Measurements from ENCODE around the gene DNAJB13. TPM values are rescaled to one million over a fixed set of nuclear protein-coding genes. Genes with fewer than 3 reads are reported as not detected.
A peak's percentile ranks its signal among the peaks of the same experiment; 100 is the strongest.

DNAJB13 gene
- total RNA-seq, 2 experiments from 2014 or later: not detected

DNA sequence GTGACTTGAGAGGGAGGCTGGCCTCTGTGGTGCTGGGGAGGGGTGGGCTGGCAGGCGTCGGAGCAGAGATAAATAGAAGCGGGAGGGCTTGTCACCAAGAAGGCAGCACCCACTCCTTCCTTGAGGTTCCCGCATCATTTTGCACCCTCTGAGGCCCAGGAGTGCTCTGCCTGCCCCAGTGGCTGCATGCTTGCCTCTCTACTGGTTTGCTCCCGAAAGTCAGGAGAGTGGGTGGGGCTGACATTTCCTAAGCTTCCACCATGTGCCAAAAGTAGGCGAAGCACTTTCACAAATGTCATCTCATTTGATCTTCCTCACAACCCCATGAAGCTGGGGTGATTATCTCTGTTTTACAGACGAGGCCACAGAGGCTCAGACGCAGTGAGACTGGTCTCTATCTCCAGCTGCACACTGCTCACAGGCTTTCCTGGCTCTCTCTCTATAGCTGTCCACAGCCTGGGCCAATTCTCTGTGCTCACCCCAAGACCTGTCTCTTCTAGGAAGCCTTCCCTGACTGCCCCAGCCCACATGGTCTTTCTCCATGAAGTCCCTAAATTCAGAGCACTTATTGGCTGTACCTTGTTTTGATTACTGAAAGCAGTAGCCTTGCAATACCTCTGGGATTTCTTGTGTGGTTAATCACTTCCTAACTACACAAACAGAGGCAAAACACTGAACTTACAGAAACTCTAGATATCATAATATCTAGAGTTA lies 60.7 kb downstream of the DNAJB13 start:
- DNase-seq: no peak
- H3K27me3 Mint-ChIP-seq (ENCODE audit: low read depth): no peaks in the 10 kb centered on the region
- H3K9me3 Mint-ChIP-seq (ENCODE audit: insufficient read depth): no peaks in the 10 kb centered on the region
- ChIA-PET CTCF (interaction anchor here (0.8 to 1.6 kb wide), 4 partner anchors 16 to 160 kb away, joined by 3 to 7 read pairs (median 4); partner anchors contain the start of genes C2CD3 and PPME1), POLR2A (interaction anchor here (1.2 to 6.1 kb wide), 6 partner anchors 9 to 41 kb away, joined by 3 to 51 read pairs (median 7); partner anchors contain the start of gene UCP2)
- ATAC-seq: peak; percentile 81
- H3K36me3 Mint-ChIP-seq (ENCODE audit: low read depth): peaks cover 29% of the 10 kb centered on the region
- peak overlapping the region; percentile 75 for H3K27ac Mint-ChIP-seq
- peaks cover 70% of the 10 kb centered on the region for H3K4me1 Mint-ChIP-seq (ENCODE audit: low read depth)
- H3K4me3 Mint-ChIP-seq: no peak overlapping the region

DNA sequence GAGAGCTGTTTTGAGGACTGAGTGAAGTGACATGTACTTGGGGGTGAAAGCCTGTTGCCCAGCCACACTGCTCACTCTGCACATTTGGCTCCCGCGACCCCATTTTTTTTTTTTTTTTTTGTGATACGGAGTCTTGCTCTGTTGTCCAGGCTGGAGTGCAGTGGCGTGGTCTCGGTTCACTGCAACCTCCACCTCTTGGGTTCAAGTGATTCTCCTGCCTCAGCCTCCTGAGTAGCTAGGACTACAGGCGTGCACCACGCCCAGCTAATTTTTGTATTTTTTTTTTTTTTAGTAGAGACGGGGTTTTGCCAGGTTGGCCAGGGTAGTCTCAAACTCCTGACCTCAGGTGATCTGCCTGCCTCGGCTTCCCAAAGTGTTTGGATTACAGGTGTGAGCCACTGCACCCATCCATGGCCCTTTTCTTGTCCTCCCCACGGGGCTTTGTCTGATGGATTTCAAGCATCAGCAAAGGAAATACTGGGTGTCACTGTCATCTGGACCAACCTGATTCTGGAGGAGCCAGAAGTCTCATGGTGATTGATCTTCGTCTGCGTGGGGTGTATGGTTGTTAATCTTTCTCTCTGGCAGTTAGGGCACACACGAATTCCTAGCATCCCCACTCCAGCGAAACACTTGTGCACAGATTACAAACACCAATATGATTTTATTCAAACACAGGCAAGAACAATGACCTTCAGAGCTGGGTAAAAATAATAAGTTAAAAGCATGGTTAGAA lies 61.4 kb downstream of the DNAJB13 start:
- ChIA-PET CTCF (interaction anchor here (0.8 to 1.5 kb wide), 3 partner anchors 18 to 159 kb away, joined by 3 to 7 read pairs (median 3); partner anchors contain the start of genes C2CD3 and PPME1), POLR2A (interaction anchor here (1.2 to 6.1 kb wide), 6 partner anchors 10 to 42 kb away, joined by 3 to 51 read pairs (median 7); partner anchors contain the start of gene UCP2)
- Mint-ChIP-seq H3K27me3 (ENCODE audit: low read depth) (no peaks in the 10 kb centered on the region), H3K4me1 (ENCODE audit: low read depth) (peaks cover 65% of the 10 kb centered on the region), H3K36me3 (ENCODE audit: low read depth) (peaks cover 36% of the 10 kb centered on the region), H3K27ac (peak overlapping the region; percentile 75), H3K4me3 (no peak overlapping the region), H3K9me3 (ENCODE audit: insufficient read depth) (no peaks in the 10 kb centered on the region)
- DNase-seq (no peak), ATAC-seq (no peak)

DNA sequence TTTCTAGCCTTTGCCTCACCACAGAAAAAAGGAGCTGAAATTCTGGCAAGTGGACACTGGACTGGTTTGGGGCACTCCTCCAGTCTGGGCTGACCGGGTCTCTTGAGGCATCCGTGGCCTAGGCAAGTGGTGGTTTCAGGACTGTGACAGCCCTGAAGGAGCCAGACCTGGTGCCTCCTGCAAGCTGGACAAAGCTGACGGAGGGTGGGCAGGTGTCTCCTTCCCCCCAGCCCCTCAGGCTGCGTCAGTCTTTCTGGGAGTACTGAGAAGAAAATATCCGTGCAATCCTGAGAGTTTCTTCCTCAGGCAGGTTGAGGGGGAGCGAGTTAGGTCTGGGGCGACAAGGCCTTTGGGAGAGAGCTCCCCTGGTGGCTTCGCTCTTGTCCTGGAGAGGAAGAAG lies 62.3 kb downstream of the DNAJB13 start:
- Mint-ChIP-seq H3K4me1 (ENCODE audit: low read depth) (peaks cover 60% of the 10 kb centered on the region), H3K27me3 (ENCODE audit: low read depth) (no peaks in the 10 kb centered on the region), H3K4me3 (no peak overlapping the region), H3K36me3 (ENCODE audit: low read depth) (peaks cover 40% of the 10 kb centered on the region), H3K27ac (no peak overlapping the region), H3K9me3 (ENCODE audit: insufficient read depth) (no peaks in the 10 kb centered on the region)
- ChIA-PET POLR2A (interaction anchor here (6.1 kb wide), 1 partner anchor 17 kb away, joined by 51 read pairs; no protein-coding TSS in a partner anchor), CTCF (interaction anchor here (1.0 to 1.5 kb wide), 6 partner anchors 8 to 158 kb away, joined by 3 to 7 read pairs (median 4); partner anchors contain the start of genes C2CD3 and PPME1)
- ATAC-seq: no peak
- no peak for DNase-seq

DNA sequence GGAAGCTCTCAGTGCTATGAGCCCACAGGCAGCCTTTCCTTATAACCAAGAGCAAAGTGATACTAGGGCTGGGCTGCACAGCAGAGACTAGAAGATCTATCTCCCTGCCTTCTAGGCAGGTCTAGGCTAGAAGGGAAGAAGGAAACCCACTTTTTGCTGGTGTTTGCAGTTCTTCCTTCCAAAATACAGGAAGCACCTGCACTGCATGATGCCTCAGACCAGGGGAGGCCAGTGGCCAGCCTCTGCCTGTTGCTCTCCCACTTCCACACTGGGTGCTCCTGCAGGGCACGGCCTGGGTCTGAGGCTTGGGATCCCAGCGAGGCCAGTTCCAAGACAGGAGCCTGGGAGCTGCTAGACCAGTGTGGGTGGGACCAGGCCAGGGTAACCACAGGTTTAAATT lies 64.1 kb downstream of the DNAJB13 start:
- POLR2A ChIA-PET: interaction anchor here (1.1 to 6.1 kb wide), 6 partner anchors 9 to 36 kb away, joined by 3 to 51 read pairs (median 4); partner anchors contain the start of gene UCP2

DNA sequence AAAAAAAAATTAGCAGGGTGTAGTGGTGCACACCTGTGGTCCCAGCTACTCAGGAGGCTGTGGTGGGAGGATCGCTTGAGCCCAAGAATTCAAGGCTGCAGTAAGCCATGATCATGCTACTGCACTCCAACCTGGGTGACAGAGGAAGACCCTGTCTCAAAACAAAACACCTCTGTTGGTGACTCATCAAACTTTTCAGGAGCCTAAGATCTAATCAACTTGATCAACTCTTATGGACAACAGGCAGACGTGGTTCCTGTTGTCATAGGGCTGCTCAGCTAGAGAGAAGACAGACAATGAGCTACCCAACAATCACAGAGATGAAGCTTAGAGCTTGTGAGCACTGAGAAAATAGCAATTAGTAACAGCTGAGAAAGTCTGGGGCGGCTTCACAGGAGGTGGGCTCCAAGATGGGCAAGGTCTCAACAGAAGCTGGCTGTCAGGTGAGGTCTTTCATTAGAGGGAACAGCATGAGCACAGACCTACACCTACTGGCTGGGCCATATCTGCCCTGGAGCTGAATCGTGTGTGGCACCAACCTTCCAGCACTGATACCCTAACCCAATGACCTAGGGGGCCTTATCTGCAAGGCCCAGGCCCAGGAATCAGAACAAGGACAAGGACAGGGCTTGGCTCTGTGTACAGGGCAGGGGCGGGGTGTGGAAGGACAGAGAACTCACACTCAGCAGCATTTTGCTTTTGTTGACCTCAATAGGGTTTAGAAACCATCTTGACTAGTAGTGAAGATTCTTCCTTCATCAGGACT lies 65.3 kb downstream of the DNAJB13 start:
- H3K4me1 Mint-ChIP-seq (ENCODE audit: low read depth): peaks cover 40% of the 10 kb centered on the region
- no peak overlapping the region for H3K4me3 Mint-ChIP-seq
- ChIA-PET POLR2A (interaction anchor here (0.9 to 1.5 kb wide), 3 partner anchors 11 to 34 kb away, joined by 3 to 6 read pairs (median 4); partner anchors contain the start of gene UCP2), CTCF (interaction anchor here (0.6 to 1.9 kb wide), 2 partner anchors 10 to 433 kb away, joined by 3 to 5 read pairs; no protein-coding TSS in a partner anchor)
- H3K9me3 Mint-ChIP-seq (ENCODE audit: insufficient read depth): no peaks in the 10 kb centered on the region
- no peaks in the 10 kb centered on the region for H3K27me3 Mint-ChIP-seq (ENCODE audit: low read depth)
- DNase-seq (no peak), ATAC-seq (no peak)
- no peak overlapping the region for H3K27ac Mint-ChIP-seq
- peaks cover 44% of the 10 kb centered on the region for H3K36me3 Mint-ChIP-seq (ENCODE audit: low read depth)

More for the DNA sequence above, 64.1 kb downstream of the DNAJB13 start:
- peaks cover 52% of the 10 kb centered on the region for H3K4me1 Mint-ChIP-seq (ENCODE audit: low read depth)
- no peaks in the 10 kb centered on the region for H3K27me3 Mint-ChIP-seq (ENCODE audit: low read depth)
- DNase-seq: no peak
- peaks cover 42% of the 10 kb centered on the region for H3K36me3 Mint-ChIP-seq (ENCODE audit: low read depth)
- CTCF ChIA-PET: interaction anchor here (1.9 kb wide), 1 partner anchor 12 kb away, joined by 5 read pairs; no protein-coding TSS in a partner anchor
- H3K9me3 Mint-ChIP-seq (ENCODE audit: insufficient read depth): no peaks in the 10 kb centered on the region
- ATAC-seq: no peak
- H3K4me3 Mint-ChIP-seq: no peak overlapping the region
- peak overlapping the region; percentile 52 for H3K27ac Mint-ChIP-seq

DNA sequence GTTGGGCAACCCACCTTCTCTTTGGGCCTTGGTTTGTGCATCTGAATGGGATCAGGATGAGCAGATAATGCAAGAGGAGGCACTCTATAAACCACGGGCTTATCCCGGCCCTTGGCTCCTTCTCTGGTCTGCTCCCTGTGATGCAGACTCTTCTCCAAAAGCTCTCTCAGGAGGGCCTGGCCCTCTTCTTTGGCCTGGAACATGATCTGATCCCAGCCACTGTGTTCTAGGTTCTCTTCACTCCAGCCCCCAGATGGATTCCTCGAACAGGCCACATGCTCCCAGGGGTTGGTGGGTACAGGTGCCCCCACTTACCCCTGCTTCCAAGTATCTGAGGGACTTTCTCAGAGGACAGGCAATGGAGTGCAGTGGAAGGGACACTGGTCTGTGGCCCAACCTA lies 66.8 kb downstream of the DNAJB13 start:
- ChIA-PET CTCF (interaction anchor here (1.1 to 1.5 kb wide), 2 partner anchors 11 to 37 kb away, joined by 4 to 5 read pairs; no protein-coding TSS in a partner anchor), POLR2A (interaction anchor here (1.6 kb wide), 1 partner anchor 22 kb away, joined by 7 read pairs; no protein-coding TSS in a partner anchor)
- no peak for DNase-seq
- Mint-ChIP-seq H3K27me3 (ENCODE audit: low read depth) (no peaks in the 10 kb centered on the region), H3K36me3 (ENCODE audit: low read depth) (peaks cover 35% of the 10 kb centered on the region), H3K27ac (no peak overlapping the region), H3K4me1 (ENCODE audit: low read depth) (peaks cover 25% of the 10 kb centered on the region), H3K4me3 (no peak overlapping the region), H3K9me3 (ENCODE audit: insufficient read depth) (no peaks in the 10 kb centered on the region)
- no peak for ATAC-seq

DNA sequence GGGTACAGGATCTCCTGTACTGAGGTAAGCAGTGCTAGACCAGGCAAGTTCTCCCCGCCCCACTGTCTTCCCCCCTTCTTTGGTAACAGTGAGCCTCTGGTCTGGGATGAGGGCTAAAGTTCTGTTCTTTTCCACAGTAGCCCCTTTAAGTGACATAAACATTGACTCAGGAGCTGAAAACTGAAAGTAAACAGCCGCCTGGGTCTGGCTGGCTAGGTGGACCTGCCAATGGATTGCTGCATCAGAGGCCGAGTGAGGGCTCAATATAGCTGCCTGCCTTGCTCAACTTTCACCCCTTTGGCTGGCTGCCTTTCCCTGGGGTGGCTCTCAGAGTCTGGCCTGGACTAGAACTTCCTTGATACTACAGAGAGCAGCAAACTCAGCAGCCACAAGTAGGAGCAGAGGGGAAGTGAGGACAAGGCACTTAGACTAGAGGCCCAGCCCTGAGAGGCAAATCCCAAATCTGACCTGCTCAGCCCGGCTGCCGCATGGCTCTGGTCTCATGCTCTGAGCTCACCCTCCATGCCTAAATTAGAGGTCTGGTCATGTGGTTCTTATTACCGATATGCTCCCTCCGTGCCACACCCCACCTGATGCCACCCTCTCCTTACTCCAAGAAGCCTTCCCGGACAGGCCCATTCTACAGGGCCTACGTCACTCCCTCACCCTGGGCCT lies 67.6 kb downstream of the DNAJB13 start:
- DNase-seq: no peak
- POLR2A ChIA-PET: interaction anchor here (0.9 to 2.5 kb wide), 4 partner anchors 13 to 40 kb away, joined by 3 to 9 read pairs (median 6); partner anchors contain the start of gene UCP2
- H3K27me3 Mint-ChIP-seq (ENCODE audit: low read depth): no peaks in the 10 kb centered on the region
- H3K4me3 Mint-ChIP-seq: no peak overlapping the region
- ATAC-seq: no peak
- no peaks in the 10 kb centered on the region for H3K9me3 Mint-ChIP-seq (ENCODE audit: insufficient read depth)
- no peak overlapping the region for H3K27ac Mint-ChIP-seq
- peaks cover 36% of the 10 kb centered on the region for H3K36me3 Mint-ChIP-seq (ENCODE audit: low read depth)
- peaks cover 27% of the 10 kb centered on the region for H3K4me1 Mint-ChIP-seq (ENCODE audit: low read depth)
- CTCF ChIA-PET: interaction anchor here (1.1 to 1.5 kb wide), 3 partner anchors 10 to 153 kb away, joined by 3 to 5 read pairs (median 4); partner anchors contain the start of genes C2CD3 and PPME1

DNA sequence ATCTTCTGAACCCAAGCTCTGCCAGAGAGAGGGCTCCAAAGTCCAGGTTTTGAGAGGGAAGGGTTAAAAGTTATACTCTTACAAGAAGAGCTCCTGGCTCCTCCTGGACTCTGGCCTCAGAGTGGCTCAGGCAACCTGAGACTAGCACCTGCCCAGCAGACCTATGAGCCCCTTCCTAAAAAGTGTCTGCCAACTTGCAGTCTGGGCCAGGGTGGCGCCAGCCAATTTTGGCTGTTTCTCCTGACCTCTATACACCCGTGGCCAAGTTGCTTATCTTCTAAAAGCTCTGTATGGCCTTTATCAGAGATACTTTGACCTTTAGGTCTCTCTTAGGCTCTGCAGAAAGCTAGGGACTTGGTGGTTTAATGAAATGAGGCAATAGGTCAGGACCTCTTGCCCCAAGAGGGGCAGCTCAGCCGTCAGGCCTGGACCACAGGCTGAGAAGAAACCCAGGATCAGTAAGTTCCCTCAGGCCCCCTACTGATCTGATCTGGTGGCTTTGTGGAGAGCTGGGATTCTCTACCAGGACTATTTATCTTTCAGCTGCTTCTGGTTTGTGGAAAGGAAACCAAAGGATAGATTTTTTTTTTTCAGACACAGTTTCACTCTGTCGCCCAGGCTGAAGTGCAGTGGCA lies 68.4 kb downstream of the DNAJB13 start:
- ATAC-seq: no peak

DNA sequence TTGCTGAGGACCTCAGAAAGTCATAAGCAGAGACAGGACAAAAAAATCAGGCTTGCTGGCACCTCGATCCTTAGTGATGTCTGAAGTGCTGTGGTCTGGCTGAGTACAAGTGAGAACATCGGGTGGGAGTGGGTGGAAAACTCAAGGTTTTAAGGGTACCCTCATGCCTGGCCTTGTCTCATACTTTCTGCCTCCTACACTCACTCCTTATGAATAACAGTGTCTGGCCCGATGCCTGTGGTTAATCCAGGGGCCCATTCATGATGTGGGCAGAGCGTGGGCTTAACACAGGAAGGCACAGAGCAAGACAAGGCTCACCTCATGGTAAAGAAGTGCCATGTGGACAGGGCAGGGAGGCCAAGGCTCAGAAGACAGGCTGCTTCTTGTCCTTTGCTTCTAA lies 69.0 kb downstream of the DNAJB13 start:
- H3K27ac Mint-ChIP-seq: no peak overlapping the region
- no peaks in the 10 kb centered on the region for H3K27me3 Mint-ChIP-seq (ENCODE audit: low read depth)
- POLR2A ChIA-PET: interaction anchor here (1.3 to 2.5 kb wide), 4 partner anchors 37 to 51 kb away, joined by 4 to 9 read pairs (median 6); partner anchors contain the start of gene UCP2
- DNase-seq (no peak), ATAC-seq (peak; percentile 66)
- no peak overlapping the region for H3K4me3 Mint-ChIP-seq
- CTCF ChIA-PET: interaction anchor here (1.0 to 1.5 kb wide), 2 partner anchors 25 to 38 kb away, joined by 3 to 5 read pairs; partner anchors contain the start of gene UCP2
- peaks cover 26% of the 10 kb centered on the region for H3K4me1 Mint-ChIP-seq (ENCODE audit: low read depth)
- no peaks in the 10 kb centered on the region for H3K9me3 Mint-ChIP-seq (ENCODE audit: insufficient read depth)
- H3K36me3 Mint-ChIP-seq (ENCODE audit: low read depth): peaks cover 33% of the 10 kb centered on the region

More for the DNA sequence above, 68.4 kb downstream of the DNAJB13 start:
- H3K27ac Mint-ChIP-seq: no peak overlapping the region
- ChIA-PET POLR2A (interaction anchor here (0.7 to 2.5 kb wide), 6 partner anchors 21 to 50 kb away, joined by 3 to 9 read pairs (median 6); partner anchors contain the start of gene UCP2), CTCF (interaction anchor here (1.0 to 1.2 kb wide), 2 partner anchors 37 to 152 kb away, joined by 3 read pairs; partner anchors contain the start of genes C2CD3, PPME1 and UCP2)
- H3K4me3 Mint-ChIP-seq: no peak overlapping the region
- H3K36me3 Mint-ChIP-seq (ENCODE audit: low read depth): peaks cover 36% of the 10 kb centered on the region
- no peaks in the 10 kb centered on the region for H3K27me3 Mint-ChIP-seq (ENCODE audit: low read depth)
- H3K4me1 Mint-ChIP-seq (ENCODE audit: low read depth): peaks cover 29% of the 10 kb centered on the region
- no peaks in the 10 kb centered on the region for H3K9me3 Mint-ChIP-seq (ENCODE audit: insufficient read depth)
- DNase-seq: no peak

Measured in activated CD8-positive, alpha-beta T cell treated with anti-CD3 and anti-CD28 coated beads, Interleukin-2, amount 10 ng/mL, durations not matched to agents 7 days and 5 days (primary cell).